ENCODE results near the gene TUBGCP6.

Gene TUBGCP6

GRCh38 chr22:50183141-50183971, 61.5 kb downstream of the TUBGCP6 start:
- Histone ChIP-seq H3K27me3 (ENCODE audit: control insufficient read depth in 5 of 5, insufficient read depth in 4 of 5, low read length in 5 of 5) (peaks cover 8 to 19% (median 16%) of the 10 kb centered on the region in 5 donors), H3K36me3 (ENCODE audit: control insufficient read depth in 5 of 5, insufficient read depth in 5 of 5, low read length in 5 of 5) (no peaks in the 10 kb centered on the region), H3K4me3 (ENCODE audit: low read depth in 1 of 5, low read length in 5 of 5) (no peak overlapping the region), H3K9ac (ENCODE audit: low read length in 5 of 5) (peak overlapping the region in 1 of 5 donors; percentile 14), H3K27ac (ENCODE audit: low read depth, low read length) (no peak overlapping the region), H3K9me3 (ENCODE audit: control insufficient read depth in 5 of 5, low read length in 5 of 5) (no peaks in the 10 kb centered on the region), H3K4me1 (ENCODE audit: control insufficient read depth in 5 of 5, insufficient read depth in 5 of 5, low read length in 5 of 5) (peaks cover 2 to 34% (median 29%) of the 10 kb centered on the region in 5 donors)

- peaks cover 2 to 33% (median 28%) of the 10 kb centered on the region in 5 donors for H3K4me1 ChIP-seq (ENCODE audit: control insufficient read depth in 5 of 5, insufficient read depth in 5 of 5, low read length in 5 of 5)
- no peaks in the 10 kb centered on the region for H3K36me3 ChIP-seq (ENCODE audit: control insufficient read depth in 5 of 5, insufficient read depth in 5 of 5, low read length in 5 of 5)
- no peak overlapping the region for H3K27ac ChIP-seq (ENCODE audit: low read depth, low read length)
- H3K9ac ChIP-seq (ENCODE audit: low read length in 5 of 5), result no peak overlapping the region
- peaks cover 10 to 26% (median 20%) of the 10 kb centered on the region in 5 donors for H3K27me3 ChIP-seq (ENCODE audit: control insufficient read depth in 5 of 5, insufficient read depth in 4 of 5, low read length in 5 of 5)
- H3K9me3 ChIP-seq (ENCODE audit: control insufficient read depth in 5 of 5, low read length in 5 of 5), result no peaks in the 10 kb centered on the region
- no peak overlapping the region for H3K4me3 ChIP-seq (ENCODE audit: low read depth in 1 of 5, low read length in 5 of 5)
Measured at GRCh38 chr22:50182176-50183081, 62.4 kb downstream of the TUBGCP6 start.

GRCh38 chr22:50180727-50181521, 63.9 kb downstream of the TUBGCP6 start:
- Histone ChIP-seq H3K27ac (ENCODE audit: low read depth, low read length) (no peak overlapping the region), H3K27me3 (ENCODE audit: control insufficient read depth in 5 of 5, insufficient read depth in 4 of 5, low read length in 5 of 5) (peaks cover 13 to 29% (median 29%) of the 10 kb centered on the region in 5 donors), H3K4me1 (ENCODE audit: control insufficient read depth in 5 of 5, insufficient read depth in 5 of 5, low read length in 5 of 5) (peaks cover 0 to 20% (median 16%) of the 10 kb centered on the region in 5 donors), H3K36me3 (ENCODE audit: control insufficient read depth in 5 of 5, insufficient read depth in 5 of 5, low read length in 5 of 5) (no peaks in the 10 kb centered on the region), H3K9ac (ENCODE audit: low read length in 5 of 5) (no peak overlapping the region), H3K9me3 (ENCODE audit: control insufficient read depth in 5 of 5, low read length in 5 of 5) (no peaks in the 10 kb centered on the region), H3K4me3 (ENCODE audit: low read depth in 1 of 5, low read length in 5 of 5) (no peak overlapping the region)

- no peak overlapping the region for H3K9ac ChIP-seq (ENCODE audit: low read length in 5 of 5)
- H3K4me3 ChIP-seq (ENCODE audit: low read depth in 1 of 5, low read length in 5 of 5), result no peak overlapping the region
- peaks cover 13 to 34% (median 29%) of the 10 kb centered on the region in 5 donors for H3K27me3 ChIP-seq (ENCODE audit: control insufficient read depth in 5 of 5, insufficient read depth in 4 of 5, low read length in 5 of 5)
- no peaks in the 10 kb centered on the region for H3K36me3 ChIP-seq (ENCODE audit: control insufficient read depth in 5 of 5, insufficient read depth in 5 of 5, low read length in 5 of 5)
- no peaks in the 10 kb centered on the region for H3K9me3 ChIP-seq (ENCODE audit: control insufficient read depth in 5 of 5, low read length in 5 of 5)
- H3K27ac ChIP-seq (ENCODE audit: low read depth, low read length), result no peak overlapping the region
- H3K4me1 ChIP-seq (ENCODE audit: control insufficient read depth in 5 of 5, insufficient read depth in 5 of 5, low read length in 5 of 5), result peaks cover 0 to 16% (median 13%) of the 10 kb centered on the region in 5 donors
Measured at GRCh38 chr22:50179937-50180726, 64.7 kb downstream of the TUBGCP6 start.

GRCh38 chr22:50178871-50179869, 65.7 kb downstream of the TUBGCP6 start:
- no peak overlapping the region for H3K9ac ChIP-seq (ENCODE audit: low read length in 5 of 5)
- H3K27me3 ChIP-seq (ENCODE audit: control insufficient read depth in 5 of 5, insufficient read depth in 4 of 5, low read length in 5 of 5), result peaks cover 13 to 34% (median 29%) of the 10 kb centered on the region in 5 donors
- H3K9me3 ChIP-seq (ENCODE audit: control insufficient read depth in 5 of 5, low read length in 5 of 5), result no peaks in the 10 kb centered on the region
- H3K4me1 ChIP-seq (ENCODE audit: control insufficient read depth in 5 of 5, insufficient read depth in 5 of 5, low read length in 5 of 5), result peaks cover 0 to 13% (median 12%) of the 10 kb centered on the region in 5 donors
- H3K36me3 ChIP-seq (ENCODE audit: control insufficient read depth in 5 of 5, insufficient read depth in 5 of 5, low read length in 5 of 5), result no peaks in the 10 kb centered on the region
- H3K27ac ChIP-seq (ENCODE audit: low read depth, low read length), result no peak overlapping the region
- no peak overlapping the region for H3K4me3 ChIP-seq (ENCODE audit: low read depth in 1 of 5, low read length in 5 of 5)

GRCh38 chr22:50178471-50178864, 66.4 kb downstream of the TUBGCP6 start:
- H3K4me1 ChIP-seq (ENCODE audit: control insufficient read depth in 5 of 5, insufficient read depth in 5 of 5, low read length in 5 of 5), result peaks cover 0 to 13% (median 9%) of the 10 kb centered on the region in 5 donors
- no peaks in the 10 kb centered on the region for H3K36me3 ChIP-seq (ENCODE audit: control insufficient read depth in 5 of 5, insufficient read depth in 5 of 5, low read length in 5 of 5)
- H3K27ac ChIP-seq (ENCODE audit: low read depth, low read length), result no peak overlapping the region
- peaks cover 13 to 39% (median 34%) of the 10 kb centered on the region in 5 donors for H3K27me3 ChIP-seq (ENCODE audit: control insufficient read depth in 5 of 5, insufficient read depth in 4 of 5, low read length in 5 of 5)
- H3K4me3 ChIP-seq (ENCODE audit: low read depth in 1 of 5, low read length in 5 of 5), result no peak overlapping the region
- H3K9ac ChIP-seq (ENCODE audit: low read length in 5 of 5), result no peak overlapping the region
- no peaks in the 10 kb centered on the region for H3K9me3 ChIP-seq (ENCODE audit: control insufficient read depth in 5 of 5, low read length in 5 of 5)

- Histone ChIP-seq H3K36me3 (ENCODE audit: control insufficient read depth in 5 of 5, insufficient read depth in 5 of 5, low read length in 5 of 5) (no peaks in the 10 kb centered on the region), H3K27me3 (ENCODE audit: control insufficient read depth in 5 of 5, insufficient read depth in 4 of 5, low read length in 5 of 5) (peaks cover 13 to 39% (median 35%) of the 10 kb centered on the region in 5 donors), H3K9ac (ENCODE audit: low read length in 5 of 5) (no peak overlapping the region), H3K9me3 (ENCODE audit: control insufficient read depth in 5 of 5, low read length in 5 of 5) (no peaks in the 10 kb centered on the region), H3K27ac (ENCODE audit: low read depth, low read length) (no peak overlapping the region), H3K4me1 (ENCODE audit: control insufficient read depth in 5 of 5, insufficient read depth in 5 of 5, low read length in 5 of 5) (peaks cover 0 to 13% (median 9%) of the 10 kb centered on the region in 5 donors), H3K4me3 (ENCODE audit: low read depth in 1 of 5, low read length in 5 of 5) (no peak overlapping the region)
Measured at GRCh38 chr22:50177537-50178470, 67.0 kb downstream of the TUBGCP6 start.
